OCI-LY3 (cell line): ENCODE results near the gene SEC61A2.

ENCODE experiments used
- H2AFZ ChIP-seq: fragments of 200-600, 300-600 bp; shearing (Covaris generic); 2 replicates; pipeline ENCODE4 v1.6.0; 2014; ENCODE audit warnings: antibody characterized with exemption, low read depth, low read length
- H3K27ac ChIP-seq: fragments of 200-600, 300-600 bp; sonication (generic); 2 replicates; pipeline ENCODE4 v1.5.1; 2014; ENCODE audit warnings: mild to moderate bottlenecking, low read length, moderate library complexity, mixed read lengths
- H3K27me3 ChIP-seq: fragments of 200-600, 300-600 bp; sonication (generic); 2 replicates; pipeline ENCODE4 v1.6.1; 2014; ENCODE audit warnings: low read depth, low read length, mixed read lengths
- H3K36me3 ChIP-seq: fragments of 200-600, 300-600 bp; sonication (generic); replicated peaks from 2 replicates; pipeline ENCODE3; 2014; ENCODE audit warnings: low read depth, low read length, mixed read lengths
- H3K4me1 ChIP-seq: fragments of 300-600, 200-600 bp; sonication (generic); 2 replicates; pipeline ENCODE4 v1.6.1; 2014; ENCODE audit warnings: low read length, mixed read lengths
- H3K4me2 ChIP-seq: fragments of 200-600, 300-600 bp; sonication (generic); 2 replicates; pipeline ENCODE4 v1.6.1; 2014; ENCODE audit warnings: low read length, mixed read lengths
- H3K4me3 ChIP-seq: fragments of 300-600, 200-600 bp; sonication (generic); 2 replicates; pipeline ENCODE4 v1.5.1; 2014; ENCODE audit warnings: antibody characterized with exemption, mild to moderate bottlenecking, low read length, moderate library complexity
- H3K79me2 ChIP-seq: fragments of 300-600, 200-600 bp; shearing (Covaris generic); 2 replicates; pipeline ENCODE4 v1.6.1; 2014; ENCODE audit warnings: mild to moderate bottlenecking, low read length, mixed read lengths
- H3K9ac ChIP-seq: fragments of 300-600, 200-600 bp; shearing (Covaris generic); 2 replicates; pipeline ENCODE4 v1.6.0; 2014; ENCODE audit warnings: mild to moderate bottlenecking, low read length, moderate library complexity
- H3K9me3 ChIP-seq: fragments of 200-600, 300-600 bp; shearing (Covaris generic); 2 replicates; pipeline ENCODE4 v1.6.1; 2014; ENCODE audit warnings: low read length, mixed read lengths; ENCODE audit not compliant: insufficient read depth
- H4K20me1 ChIP-seq: fragments of 200-600, 300-600 bp; sonication (generic); 2 replicates; pipeline ENCODE4 v1.6.1; 2016; ENCODE audit warnings: low read length, mixed read lengths; ENCODE audit not compliant: insufficient read depth
- CTCF ChIP-seq: fragments of 200-600, 300-600 bp; sonication (generic); IDR thresholded peaks from 2 replicates; pipeline ENCODE4 v1.5.1; 2014; ENCODE audit warnings: antibody characterized with exemption, low read length, low read depth
- EZH2phosphoT487 ChIP-seq: fragments of 200-600 bp; shearing (Covaris generic); IDR thresholded peaks from 2 replicates; pipeline ENCODE4 v1.6.1; 2018; ENCODE audit warnings: antibody characterized with exemption, mixed run types, low read depth

The SEC61A2 gene

GRCh38 chr10:12129222-12130111 lies at the start of gene SEC61A2:
Gene SEC61A2, plus strand, starts transcription at chr10:12129677. Its CDS starts 111 bp downstream, at chr10:12129788.
- Histone ChIP-seq H3K4me1 (peaks cover 8% of the 10 kb centered on the region), H3K36me3 (peaks cover 14% of the 10 kb centered on the region), H3K79me2 (peaks cover 27% of the 10 kb centered on the region), H4K20me1 (peaks cover 8% of the 10 kb centered on the region; the same call in 1 of the 2 replicates), H3K27me3 (no peaks in the 10 kb centered on the region), H3K4me2 (peak within 1 kb of the TSS; percentile 83), H2AFZ (no peak within 1 kb of the TSS; the same call in 1 of the 2 replicates), H3K27ac (peak within 1 kb of the TSS; percentile 77), H3K9me3 (no peaks in the 10 kb centered on the region), H3K9ac (peak within 1 kb of the TSS; percentile 84), H3K4me3 (peak within 1 kb of the TSS; percentile 83)
- no peak for TF ChIP-seq CTCF
- no peak for TF ChIP-seq EZH2phosphoT487

GRCh38 chr10:12081470-12081869 lies 48.0 kb upstream of the SEC61A2 start:
- Histone ChIP-seq H3K36me3 (peaks cover 3% of the 10 kb centered on the region), H3K27ac (no peak overlapping the region), H2AFZ (no peak overlapping the region), H3K4me2 (no peak overlapping the region), H3K79me2 (peaks cover 12% of the 10 kb centered on the region), H3K9ac (no peak overlapping the region), H3K27me3 (no peaks in the 10 kb centered on the region), H3K9me3 (no peaks in the 10 kb centered on the region), H3K4me1 (peaks cover 36% of the 10 kb centered on the region), H3K4me3 (no peak overlapping the region), H4K20me1 (no peaks in the 10 kb centered on the region)
- TF ChIP-seq CTCF (no peak), EZH2phosphoT487 (no peak)

DNA sequence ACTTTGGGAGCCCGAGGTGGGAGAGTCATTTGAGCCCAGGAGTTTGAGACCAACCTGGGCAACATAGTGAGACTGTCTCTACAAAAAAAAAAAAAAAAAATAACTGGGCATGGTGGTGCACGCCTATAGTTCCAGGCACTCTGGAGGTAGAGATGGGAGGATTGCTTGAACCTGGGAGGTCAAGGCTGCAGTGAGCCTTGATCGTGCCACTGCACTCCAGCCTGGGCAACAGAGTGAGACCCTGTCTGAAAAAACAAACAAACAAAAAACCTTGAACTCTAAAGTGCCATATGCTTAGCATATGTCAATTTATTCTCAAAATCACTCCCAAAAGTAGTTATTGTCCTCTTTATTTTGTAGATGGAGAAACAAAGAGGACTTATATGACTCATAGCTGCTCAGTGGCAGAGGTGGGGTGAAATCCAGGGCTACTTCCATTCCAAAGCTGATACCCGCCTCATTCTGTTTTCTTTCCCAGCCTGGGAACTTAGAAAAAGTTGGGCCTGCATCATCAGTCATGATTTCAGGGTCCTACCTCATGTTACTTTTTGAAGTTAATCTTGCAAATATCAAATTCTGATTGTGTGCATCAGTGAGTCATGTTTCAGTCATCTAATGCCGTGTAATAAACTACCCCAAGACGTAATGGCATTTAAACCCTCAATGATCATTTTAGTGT lies 47.5 kb upstream of the SEC61A2 start:
- Histone ChIP-seq H3K9me3 (no peaks in the 10 kb centered on the region), H3K27ac (no peak overlapping the region), H4K20me1 (no peaks in the 10 kb centered on the region), H3K36me3 (peaks cover 6% of the 10 kb centered on the region), H3K4me1 (peaks cover 31% of the 10 kb centered on the region), H3K4me2 (no peak overlapping the region), H3K27me3 (no peaks in the 10 kb centered on the region), H3K9ac (no peak overlapping the region), H3K4me3 (no peak overlapping the region), H2AFZ (no peak overlapping the region), H3K79me2 (peaks cover 10% of the 10 kb centered on the region; the same call in 1 of the 2 replicates)
- TF ChIP-seq EZH2phosphoT487 (no peak), CTCF (no peak)

GRCh38 chr10:12088919-12089318 lies 40.6 kb upstream of the SEC61A2 start:
- Histone ChIP-seq H2AFZ (no peak overlapping the region), H3K9me3 (no peaks in the 10 kb centered on the region), H3K36me3 (peaks cover 37% of the 10 kb centered on the region), H3K27me3 (no peaks in the 10 kb centered on the region), H3K9ac (no peak overlapping the region), H4K20me1 (no peaks in the 10 kb centered on the region), H3K4me1 (peaks cover 10% of the 10 kb centered on the region), H3K4me2 (no peak overlapping the region), H3K79me2 (no peaks in the 10 kb centered on the region), H3K27ac (no peak overlapping the region), H3K4me3 (no peak overlapping the region)
- TF ChIP-seq CTCF (no peak), EZH2phosphoT487 (no peak)
